BE2C (cell line): ENCODE measurements around the gene ARHGEF26.

Experiments used
- DNase-seq: peaks from one replicate; pipeline ENCODE4 v3.0.0-alpha.2; 2020
- H3K27me3 ChIP-seq: fragments of 250-450 bp; sonication (Bioruptor Pico); 2 replicates; pipeline ENCODE4 v1.5.1; 2020; ENCODE audit warnings: mild to moderate bottlenecking
- H3K36me3 ChIP-seq: fragments of 250-450 bp; sonication (Bioruptor Pico); 2 replicates; pipeline ENCODE4 v1.5.1; 2020; ENCODE audit warnings: mild to moderate bottlenecking
- H3K4me1 ChIP-seq: fragments of 250-450 bp; sonication (Bioruptor Pico); 2 replicates; pipeline ENCODE4 v1.5.1; 2020
- H3K4me3 ChIP-seq: 2 replicates; pipeline ENCODE4 v1.5.1; 2011; ENCODE audit warnings: low read depth, low read length
- H3K9me3 ChIP-seq: fragments of 250-450 bp; sonication (Bioruptor Pico); 2 replicates; pipeline ENCODE4 v1.5.1; 2020
- CTCF ChIP-seq: IDR thresholded peaks from 2 replicates; pipeline ENCODE4 v1.5.1; 2012; ENCODE audit warnings: mild to moderate bottlenecking, low read depth, low read length

The ARHGEF26 gene

GRCh38 chr3:154182975-154183374, 61.8 kb downstream of the ARHGEF26 start:
- Histone ChIP-seq H3K4me3 (no peak overlapping the region), H3K27me3 (no peaks in the 10 kb centered on the region), H3K9me3 (no peaks in the 10 kb centered on the region), H3K4me1 (no peaks in the 10 kb centered on the region), H3K36me3 (no peaks in the 10 kb centered on the region)
- DNase-seq: no peak
- no peak for TF ChIP-seq CTCF

GRCh38 chr3:154184582-154184981, 63.4 kb downstream of the ARHGEF26 start:
- TF ChIP-seq CTCF: no peak
- no peak for DNase-seq
- H3K4me1 ChIP-seq: no peaks in the 10 kb centered on the region
- no peaks in the 10 kb centered on the region for H3K27me3 ChIP-seq
- H3K36me3 ChIP-seq: no peaks in the 10 kb centered on the region
- no peaks in the 10 kb centered on the region for H3K9me3 ChIP-seq
- H3K4me3 ChIP-seq: no peak overlapping the region

GRCh38 chr3:154188437-154188836, 67.2 kb downstream of the ARHGEF26 start:
- no peak for DNase-seq
- no peaks in the 10 kb centered on the region for H3K27me3 ChIP-seq
- H3K9me3 ChIP-seq: no peaks in the 10 kb centered on the region
- H3K36me3 ChIP-seq: no peaks in the 10 kb centered on the region
- H3K4me1 ChIP-seq: no peaks in the 10 kb centered on the region
- TF ChIP-seq CTCF: no peak
- H3K4me3 ChIP-seq: no peak overlapping the region

- no peak for DNase-seq
Measured at GRCh38 chr3:154188846-154189245, 67.7 kb downstream of the ARHGEF26 start.

GRCh38 chr3:154191520-154191919, 70.3 kb downstream of the ARHGEF26 start:
- H3K9me3 ChIP-seq: no peaks in the 10 kb centered on the region
- H3K27me3 ChIP-seq: no peaks in the 10 kb centered on the region
- TF ChIP-seq CTCF: no peak
- no peak overlapping the region for H3K4me3 ChIP-seq
- no peaks in the 10 kb centered on the region for H3K36me3 ChIP-seq
- H3K4me1 ChIP-seq: no peaks in the 10 kb centered on the region
- no peak for DNase-seq

More at GRCh38 chr3:154188846-154189245, 67.7 kb downstream of the ARHGEF26 start:
- Histone ChIP-seq H3K4me1 (no peaks in the 10 kb centered on the region), H3K9me3 (no peaks in the 10 kb centered on the region), H3K27me3 (no peaks in the 10 kb centered on the region), H3K36me3 (no peaks in the 10 kb centered on the region), H3K4me3 (no peak overlapping the region)
- TF ChIP-seq CTCF: no peak

- Histone ChIP-seq H3K4me1 (no peaks in the 10 kb centered on the region), H3K27me3 (no peaks in the 10 kb centered on the region), H3K4me3 (no peak overlapping the region), H3K9me3 (no peaks in the 10 kb centered on the region), H3K36me3 (no peaks in the 10 kb centered on the region)
- DNase-seq: no peak
- no peak for TF ChIP-seq CTCF
Measured at GRCh38 chr3:154192225-154192624, 71.0 kb downstream of the ARHGEF26 start.
